22Rv1 (cell line): ENCODE results near the gene CSPG4.

ENCODE experiments used
- CTCF ChIP-seq: fragments of 450-650 bp; IDR thresholded peaks from 2 replicates; pipeline ENCODE4 v1.5.1; 2017; ENCODE audit warnings: mild to moderate bottlenecking
- ZFX ChIP-seq: fragments of 450-650 bp; IDR thresholded peaks from 2 replicates; pipeline ENCODE4 v1.6.1; 2017; ENCODE audit warnings: antibody characterized with exemption, borderline replicate concordance

GRCh38 chr15:75721480-75721922 is 8.9 kb upstream of the CSPG4 start:
- TF ChIP-seq CTCF (no peak), ZFX (no peak)
